Activated T-helper 9 cell treated with anti-CD3 and anti-CD28 coated beads, Interleukin-2, amount 50 U/mL, for 16 hours (primary cell): ENCODE measurements around the gene SPINK6.

ENCODE experiments used
- DNase-seq: peaks from one replicate; pipeline ENCODE4 v3.0.0-alpha.2; 2020; ENCODE audit warnings: low read depth

The SPINK6 gene

GRCh38 chr5:148224117-148224742 is 21.4 kb downstream of the SPINK6 start:
- no peak for DNase-seq

DNA sequence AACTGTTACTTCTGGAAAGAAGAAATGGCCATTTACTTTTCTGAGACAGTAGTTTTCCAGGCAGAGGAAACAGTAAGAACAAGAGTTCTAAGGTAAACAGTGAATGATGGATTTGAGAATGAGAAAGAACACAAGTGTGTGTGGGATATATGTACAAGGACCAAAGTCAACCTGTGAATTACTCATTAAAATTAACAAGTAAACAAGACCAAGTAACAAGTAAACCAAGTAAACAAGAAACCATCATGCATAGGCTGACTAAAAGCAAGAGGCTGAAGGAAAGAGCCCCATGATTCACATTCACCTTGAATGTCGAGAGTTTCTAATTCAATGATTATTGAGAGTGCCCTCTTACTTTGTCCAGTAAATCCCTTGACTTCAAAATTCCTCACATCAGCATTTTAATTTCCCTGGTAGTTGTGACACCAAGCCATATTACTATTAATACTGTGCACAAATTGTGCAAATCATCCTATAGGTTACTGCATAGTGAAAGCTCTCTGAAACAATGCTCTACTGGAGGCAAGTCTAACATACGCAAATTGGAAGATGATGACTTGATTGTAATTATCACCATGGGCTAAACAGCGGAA is 25.6 kb downstream of the SPINK6 start:
- DNase-seq: no peak

- no peak for DNase-seq
These were observed 27.0 kb downstream of the SPINK6 start for GRCh38 chr5:148229840-148230239.

DNA sequence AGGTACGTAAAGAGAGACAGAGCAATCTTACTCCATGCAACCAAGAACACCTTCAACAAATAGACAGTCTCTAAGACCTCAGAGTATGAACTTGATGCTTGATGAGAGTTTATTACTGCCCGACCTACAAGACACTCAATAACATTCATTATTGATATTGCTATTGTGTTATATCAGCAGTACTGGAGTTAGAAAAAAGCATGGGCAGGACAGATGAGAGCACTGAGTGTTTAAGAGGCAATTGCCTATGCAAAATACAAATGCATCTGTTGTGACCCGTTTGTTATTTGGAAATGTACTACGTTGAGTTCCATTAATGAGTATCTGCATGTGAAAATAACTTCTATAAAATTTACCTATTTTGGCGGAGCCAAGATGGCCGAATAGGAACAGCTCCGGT is 27.4 kb downstream of the SPINK6 start:
- DNase-seq: no peak

DNA sequence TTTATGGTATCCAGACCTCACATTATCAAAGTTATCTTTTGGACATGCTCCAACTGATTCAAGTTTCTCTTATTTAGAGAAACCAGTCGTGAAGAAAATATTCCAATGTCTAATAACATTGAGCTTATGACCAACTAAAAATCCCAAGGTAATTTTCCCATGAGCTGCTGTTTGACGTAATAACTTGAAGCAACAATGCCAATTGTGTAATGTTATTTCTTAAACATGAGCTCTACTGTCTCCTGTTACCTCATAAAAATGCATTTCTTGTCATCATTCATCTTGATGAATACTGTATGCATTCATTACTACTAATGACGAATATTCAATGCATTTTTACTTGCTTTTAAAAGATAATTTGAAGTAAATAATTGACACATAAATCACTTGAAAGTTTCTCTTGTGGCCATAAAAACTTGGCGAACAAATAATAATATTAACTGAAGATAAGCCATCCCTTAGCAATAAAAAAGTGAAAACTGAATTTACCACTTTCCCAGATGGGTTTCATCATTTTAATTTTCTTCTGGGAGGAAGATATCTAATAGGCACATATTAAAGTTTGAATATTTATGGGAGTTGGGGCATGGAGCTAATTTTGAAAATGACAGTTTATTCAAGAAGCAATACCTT is 35.1 kb downstream of the SPINK6 start:
- no peak for DNase-seq

DNA sequence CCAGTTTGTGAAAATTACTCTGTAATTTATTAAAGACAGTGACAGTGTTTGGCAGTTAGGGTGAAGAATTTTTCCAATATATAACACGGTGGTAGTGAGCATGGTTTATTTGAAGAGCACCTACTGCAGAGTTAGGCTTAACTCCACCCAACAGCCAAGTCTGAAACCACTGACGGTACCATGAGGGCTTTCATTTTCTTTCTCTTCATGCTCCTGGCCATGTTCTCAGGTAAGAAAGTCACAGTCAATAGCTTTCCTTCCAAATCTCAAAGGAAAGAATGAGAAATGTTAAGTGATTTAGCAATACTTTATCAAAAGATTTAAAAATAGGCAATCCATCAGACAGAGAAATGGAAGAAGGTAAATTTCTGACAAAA is 35.6 kb downstream of the SPINK6 start, which contains the start of gene MARCOL:
Gene MARCOL, plus strand, starts transcription at position 108 of the 377 bp plus-strand sequence. Its CDS starts 73 bp downstream, at position 181.
- no peak for DNase-seq

DNA sequence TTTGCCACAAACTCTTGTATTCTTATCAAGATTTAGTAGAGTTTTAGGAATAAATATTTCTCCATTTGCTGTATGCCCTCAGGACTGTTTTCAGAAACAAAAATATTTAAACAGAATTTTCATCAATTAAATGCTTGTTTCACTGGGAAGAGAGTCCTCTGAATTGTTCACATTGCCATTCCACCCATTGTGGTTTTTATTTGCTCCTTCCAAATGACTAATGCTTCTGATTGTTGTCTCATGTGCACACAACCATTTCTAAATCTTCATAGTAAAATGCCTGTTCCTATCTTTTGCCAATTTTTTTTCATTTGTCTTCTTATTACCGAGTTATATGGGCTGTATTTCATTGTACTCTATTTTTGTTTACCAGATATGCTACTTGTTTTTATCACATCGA is 46.1 kb downstream of the SPINK6 start:
- DNase-seq: no peak

DNA sequence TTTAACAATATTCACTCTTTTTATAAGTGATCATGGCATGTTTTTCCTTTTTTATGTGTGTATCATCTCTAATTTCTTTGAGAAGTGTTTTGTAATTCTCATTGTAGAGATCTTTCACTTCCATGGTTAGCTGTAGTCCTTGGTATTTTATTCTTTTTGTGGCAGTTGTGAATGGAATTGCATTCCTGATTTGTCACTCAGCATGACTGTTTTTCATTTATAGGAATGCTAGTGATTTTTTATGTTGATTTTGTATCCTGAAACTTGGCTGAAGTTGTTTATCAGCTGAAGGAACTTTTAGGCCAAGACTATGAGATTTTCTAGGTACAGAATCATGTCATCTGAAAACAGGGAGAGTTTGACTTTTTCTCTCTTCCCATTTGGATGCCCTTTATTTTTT is 52.6 kb downstream of the SPINK6 start:
- DNase-seq: no peak

GRCh38 chr5:148259288-148259687 is 56.4 kb downstream of the SPINK6 start:
- no peak for DNase-seq

GRCh38 chr5:148261221-148261620 is 58.4 kb downstream of the SPINK6 start:
- no peak for DNase-seq
